ACC112 (cell line): ENCODE results near the gene CBX2.

Experiments used
- H2AFZ ChIP-seq: fragments of 200-600 bp; sonication (generic); one replicate; pipeline ENCODE4 v1.6.0; 2017; ENCODE audit warnings: antibody characterized with exemption, low read length; ENCODE audit not compliant: unreplicated experiment
- H3K27ac ChIP-seq: fragments of 200-600 bp; sonication (generic); 2 replicates; pipeline ENCODE4 v1.5.1; 2014; ENCODE audit warnings: low read depth, mild to moderate bottlenecking, antibody characterized with exemption, low read length, moderate library complexity
- H3K27me3 ChIP-seq: fragments of 200-600 bp; sonication (generic); 2 replicates; pipeline ENCODE4 v1.6.1; 2014; ENCODE audit warnings: mild to moderate bottlenecking, antibody characterized with exemption, low read length, moderate library complexity, mixed read lengths; ENCODE audit not compliant: insufficient read depth
- H3K36me3 ChIP-seq: fragments of 200-600 bp; sonication (generic); 2 replicates; pipeline ENCODE4 v1.6.1; 2016; ENCODE audit warnings: mild to moderate bottlenecking, antibody characterized with exemption, low read length, moderate library complexity, mixed read lengths; ENCODE audit not compliant: insufficient read depth
- H3K4me1 ChIP-seq: fragments of 200-600 bp; sonication (generic); one replicate; pipeline ENCODE4 v1.6.1; 2016; ENCODE audit warnings: low read length, mixed read lengths; ENCODE audit not compliant: insufficient read depth, unreplicated experiment, control insufficient read depth
- H3K4me3 ChIP-seq: fragments of 200-600 bp; sonication (generic); 2 replicates; pipeline ENCODE4 v1.5.1; 2014; ENCODE audit warnings: mild to moderate bottlenecking, low read depth, low read length
- H3K79me2 ChIP-seq: fragments of 200-600 bp; sonication (generic); one replicate; pipeline ENCODE4 v1.6.0; 2016; ENCODE audit warnings: low read length; ENCODE audit not compliant: control insufficient read depth, unreplicated experiment, insufficient read depth

Gene CBX2

GRCh38 chr17:79783891-79784290 lies 5.9 kb downstream of the CBX2 start:
- peaks cover 21% of the 10 kb centered on the region for H3K27me3 ChIP-seq
- no peak overlapping the region for H3K4me3 ChIP-seq
- no peaks in the 10 kb centered on the region for H3K36me3 ChIP-seq
- no peak overlapping the region for H2AFZ ChIP-seq
- no peaks in the 10 kb centered on the region for H3K79me2 ChIP-seq
- H3K27ac ChIP-seq: no peak overlapping the region
- no peaks in the 10 kb centered on the region for H3K4me1 ChIP-seq

GRCh38 chr17:79784353-79785016 lies 6.5 kb downstream of the CBX2 start:
- Histone ChIP-seq H2AFZ (no peak overlapping the region), H3K27ac (no peak overlapping the region), H3K79me2 (no peaks in the 10 kb centered on the region), H3K4me3 (no peak overlapping the region), H3K36me3 (no peaks in the 10 kb centered on the region), H3K4me1 (no peaks in the 10 kb centered on the region), H3K27me3 (peaks cover 24% of the 10 kb centered on the region)

GRCh38 chr17:79785017-79785899 lies 7.3 kb downstream of the CBX2 start:
- no peaks in the 10 kb centered on the region for H3K36me3 ChIP-seq
- H3K27me3 ChIP-seq: peaks cover 32% of the 10 kb centered on the region
- H3K4me1 ChIP-seq: no peaks in the 10 kb centered on the region
- no peak overlapping the region for H3K4me3 ChIP-seq
- H3K79me2 ChIP-seq: no peaks in the 10 kb centered on the region
- H2AFZ ChIP-seq: no peak overlapping the region
- no peak overlapping the region for H3K27ac ChIP-seq

GRCh38 chr17:79785900-79786810 lies 8.2 kb downstream of the CBX2 start:
- Histone ChIP-seq H3K27ac (no peak overlapping the region), H3K4me1 (no peaks in the 10 kb centered on the region), H3K27me3 (peaks cover 41% of the 10 kb centered on the region), H2AFZ (no peak overlapping the region), H3K79me2 (no peaks in the 10 kb centered on the region), H3K4me3 (no peak overlapping the region), H3K36me3 (no peaks in the 10 kb centered on the region)

- Histone ChIP-seq H3K4me3 (no peak overlapping the region), H3K79me2 (no peaks in the 10 kb centered on the region), H2AFZ (no peak overlapping the region), H3K36me3 (no peaks in the 10 kb centered on the region), H3K4me1 (peaks cover 9% of the 10 kb centered on the region), H3K27me3 (peaks cover 50% of the 10 kb centered on the region), H3K27ac (no peak overlapping the region)
Measured at GRCh38 chr17:79786930-79787643, 9.1 kb downstream of the CBX2 start.

- peaks cover 56% of the 10 kb centered on the region for H3K27me3 ChIP-seq
- no peak overlapping the region for H3K27ac ChIP-seq
- no peaks in the 10 kb centered on the region for H3K79me2 ChIP-seq
- H3K36me3 ChIP-seq: no peaks in the 10 kb centered on the region
- H3K4me3 ChIP-seq: no peak overlapping the region
- H3K4me1 ChIP-seq: peaks cover 10% of the 10 kb centered on the region
- H2AFZ ChIP-seq: no peak overlapping the region
Measured at GRCh38 chr17:79788455-79788854, 10.5 kb downstream of the CBX2 start.

GRCh38 chr17:79788989-79789942 lies 11.3 kb downstream of the CBX2 start:
- H3K27ac ChIP-seq: no peak overlapping the region

GRCh38 chr17:79789943-79790804 lies 12.2 kb downstream of the CBX2 start:
- Histone ChIP-seq H3K4me1 (peaks cover 10% of the 10 kb centered on the region), H3K79me2 (no peaks in the 10 kb centered on the region), H3K27ac (no peak overlapping the region), H3K4me3 (no peak overlapping the region), H3K36me3 (no peaks in the 10 kb centered on the region), H3K27me3 (peaks cover 56% of the 10 kb centered on the region), H2AFZ (peak overlapping the region; percentile 27)

More at GRCh38 chr17:79788989-79789942, 11.3 kb downstream of the CBX2 start:
- Histone ChIP-seq H3K4me1 (peaks cover 10% of the 10 kb centered on the region), H3K79me2 (no peaks in the 10 kb centered on the region), H2AFZ (no peak overlapping the region), H3K4me3 (no peak overlapping the region), H3K27me3 (peaks cover 56% of the 10 kb centered on the region), H3K36me3 (no peaks in the 10 kb centered on the region)
